Esophagus muscularis mucosa (tissue), 4 donors: ENCODE results near the gene HSPB1. TPM values are rescaled to one million over a fixed set of nuclear protein-coding genes. Genes with fewer than 3 reads are reported as not detected.
A peak's percentile ranks its signal among the peaks of the same experiment; 100 is the strongest.

Experiments used
- DNase-seq: peaks from one replicate; pipeline ENCODE4 v3.0.0-alpha.2; 2017; ENCODE audit errors: extremely low spot score
- H3K27ac ChIP-seq, 4 donors: fragments of 200-600 bp; sonication (generic); replicated peaks in 1 of 4; 1 replicate in 3 of 4; 2 replicates in 1 of 4; pipeline ENCODE4 v1.5.1; 2016 to 2019; ENCODE audit warnings: mild to moderate bottlenecking in 1 of 4
- H3K27me3 ChIP-seq, 4 donors: fragments of 200-600 bp; sonication (generic); one replicate each; pipeline versions ENCODE4 v1.5.1 to v1.6.0; 2016 to 2019
- H3K36me3 ChIP-seq, 4 donors: fragments of 200-600 bp; sonication (generic); one replicate each; pipeline ENCODE4 v1.5.1; 2016 to 2019
- H3K4me1 ChIP-seq, 4 donors: fragments of 200-600 bp; sonication (generic); one replicate each; pipeline ENCODE4 v1.5.1; 2016 to 2019
- H3K4me3 ChIP-seq, 4 donors: fragments of 200-600 bp; sonication (generic); 1 replicate in 2 of 4; 2 replicates in 2 of 4; pipeline ENCODE4 v1.5.1; 2016 to 2019; ENCODE audit warnings: mild to moderate bottlenecking in 4 of 4, moderate library complexity in 1 of 4
- H3K9me3 ChIP-seq, 4 donors: fragments of 200-600 bp; sonication (generic); 1 replicate in 3 of 4; 2 replicates in 1 of 4; pipeline ENCODE4 v1.5.1; 2016 to 2019
- EP300 ChIP-seq: sonication (generic); formaldehyde crosslinking; IDR thresholded peaks from one replicate; pipeline ENCODE4 v1.6.1; 2017; ENCODE audit warnings: antibody characterized with exemption
- POLR2A ChIP-seq: fragments of 450-650 bp; IDR thresholded peaks from one replicate; pipeline ENCODE4 v1.6.1; 2017; ENCODE audit warnings: antibody characterized with exemption, moderate library complexity, mild to moderate bottlenecking, low read depth
- POLR2AphosphoS5 ChIP-seq, 2 donors: sonication (generic); formaldehyde crosslinking; IDR thresholded peaks; one replicate each; pipeline ENCODE4 v1.6.1; 2017; ENCODE audit warnings: antibody characterized with exemption in 2 of 2
- WGBS: methylation state at CpG from one replicate; pipeline ENCODE4 v1.1.5; 2018; 5-methylcytosine and 5-hydroxymethylcytosine counted together
- intact Hi-C: fragments of 100-400 bp; cut with DNase I; formaldehyde crosslinking; loops from one replicate; pipeline ENCODE4 v1.15.1; 2023
- total RNA-seq, 4 donors: library from RNA; depleted of rRNA; stranded (reverse); fragments of >200 nt; gene quantifications; one replicate each; pipeline versions ENCODE4 v1.1.0 to v1.2.1, GENCODE V29; 2016
- TF ChIP-seq, protein P1 (sequence below), 3 experiments: fragments of 200-600 bp in 2 of 3; fragments of 450-650 bp in 1 of 3; sonication (generic) in 2 of 3; IDR thresholded peaks; one replicate each; pipeline ENCODE4 v1.5.1; 2017 to 2019; ENCODE audit warnings: antibody characterized with exemption in 3 of 3, mild to moderate bottlenecking in 2 of 3, moderate library complexity in 1 of 3

The HSPB1 gene
- total RNA-seq, 4 donors from 2014 or later = 927 to 2,513 (median 1,694) TPM

DNA sequence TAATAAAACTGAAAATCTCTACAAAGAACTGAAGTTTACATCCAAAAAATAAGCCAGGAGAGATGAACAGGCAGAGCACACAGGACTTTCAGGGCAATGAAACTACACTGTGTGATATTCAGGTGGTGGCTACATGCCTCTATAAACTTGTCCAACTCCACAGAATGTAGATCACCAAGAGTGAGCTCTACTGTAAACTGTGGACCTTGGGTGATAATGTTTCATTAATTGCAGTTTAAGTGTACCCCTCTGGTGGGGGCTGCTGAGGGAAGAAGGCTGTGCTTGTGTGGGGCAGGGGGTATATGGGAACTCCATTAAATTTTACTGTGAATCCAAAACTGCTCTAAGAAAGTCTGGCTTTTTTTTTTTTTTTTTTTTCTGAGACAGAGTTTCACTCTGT is 33.6 kb downstream of the HSPB1 start:
- no peak for DNase-seq
- Histone ChIP-seq H3K4me1 (peaks cover 64 to 92% (median 83%) of the 10 kb centered on the region in 4 donors), H3K27me3 (no peaks in the 10 kb centered on the region), H3K36me3 (no peaks in the 10 kb centered on the region), H3K4me3 (no peak overlapping the region), H3K27ac (no peak overlapping the region), H3K9me3 (no peaks in the 10 kb centered on the region)
- intact Hi-C loops = no loop called here
- TF ChIP-seq EP300 = no peak
- TF ChIP-seq POLR2AphosphoS5 (IDR thresholded peaks at IDR 0.05) = no peak

DNA sequence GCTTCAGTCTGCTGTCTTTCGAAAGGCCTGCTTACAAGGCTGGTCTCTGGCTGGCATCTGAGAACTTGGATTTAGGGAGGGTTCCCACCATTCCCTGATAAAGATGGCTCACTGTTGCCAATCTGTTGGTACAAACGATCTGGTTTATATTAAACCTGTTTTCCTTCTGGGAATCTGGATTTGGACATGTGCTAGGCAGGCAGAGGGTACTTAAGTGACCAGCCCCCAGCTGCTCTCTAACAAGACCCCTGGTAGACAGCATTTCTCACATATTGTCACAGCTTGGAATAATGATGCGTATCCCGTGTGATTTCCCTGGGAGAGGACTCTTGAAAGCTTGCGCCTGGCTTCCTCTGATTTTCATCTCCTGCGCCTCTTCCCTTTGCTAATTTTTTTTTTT is 34.7 kb downstream of the HSPB1 start:
- no peak overlapping the region for H3K4me3 ChIP-seq
- no peaks in the 10 kb centered on the region for H3K9me3 ChIP-seq
- H3K27ac ChIP-seq = no peak overlapping the region
- TF ChIP-seq POLR2AphosphoS5 (IDR thresholded peaks at IDR 0.05) (no peak), EP300 (no peak), POLR2A (no peak)
- TF ChIP-seq, protein P1, sequence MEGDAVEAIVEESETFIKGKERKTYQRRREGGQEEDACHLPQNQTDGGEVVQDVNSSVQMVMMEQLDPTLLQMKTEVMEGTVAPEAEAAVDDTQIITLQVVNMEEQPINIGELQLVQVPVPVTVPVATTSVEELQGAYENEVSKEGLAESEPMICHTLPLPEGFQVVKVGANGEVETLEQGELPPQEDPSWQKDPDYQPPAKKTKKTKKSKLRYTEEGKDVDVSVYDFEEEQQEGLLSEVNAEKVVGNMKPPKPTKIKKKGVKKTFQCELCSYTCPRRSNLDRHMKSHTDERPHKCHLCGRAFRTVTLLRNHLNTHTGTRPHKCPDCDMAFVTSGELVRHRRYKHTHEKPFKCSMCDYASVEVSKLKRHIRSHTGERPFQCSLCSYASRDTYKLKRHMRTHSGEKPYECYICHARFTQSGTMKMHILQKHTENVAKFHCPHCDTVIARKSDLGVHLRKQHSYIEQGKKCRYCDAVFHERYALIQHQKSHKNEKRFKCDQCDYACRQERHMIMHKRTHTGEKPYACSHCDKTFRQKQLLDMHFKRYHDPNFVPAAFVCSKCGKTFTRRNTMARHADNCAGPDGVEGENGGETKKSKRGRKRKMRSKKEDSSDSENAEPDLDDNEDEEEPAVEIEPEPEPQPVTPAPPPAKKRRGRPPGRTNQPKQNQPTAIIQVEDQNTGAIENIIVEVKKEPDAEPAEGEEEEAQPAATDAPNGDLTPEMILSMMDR (IDR thresholded peaks at IDR 0.05) = no peak
- peaks cover 56 to 91% (median 83%) of the 10 kb centered on the region in 4 donors for H3K4me1 ChIP-seq
- WGBS = 81% methylated on average over 6 of the region's 6 CpGs
- no peak for DNase-seq
- H3K27me3 ChIP-seq = no peaks in the 10 kb centered on the region
- H3K36me3 ChIP-seq = peaks cover 0 to 2% (median 0%) of the 10 kb centered on the region in 4 donors
- intact Hi-C loops = no loop called here

DNA sequence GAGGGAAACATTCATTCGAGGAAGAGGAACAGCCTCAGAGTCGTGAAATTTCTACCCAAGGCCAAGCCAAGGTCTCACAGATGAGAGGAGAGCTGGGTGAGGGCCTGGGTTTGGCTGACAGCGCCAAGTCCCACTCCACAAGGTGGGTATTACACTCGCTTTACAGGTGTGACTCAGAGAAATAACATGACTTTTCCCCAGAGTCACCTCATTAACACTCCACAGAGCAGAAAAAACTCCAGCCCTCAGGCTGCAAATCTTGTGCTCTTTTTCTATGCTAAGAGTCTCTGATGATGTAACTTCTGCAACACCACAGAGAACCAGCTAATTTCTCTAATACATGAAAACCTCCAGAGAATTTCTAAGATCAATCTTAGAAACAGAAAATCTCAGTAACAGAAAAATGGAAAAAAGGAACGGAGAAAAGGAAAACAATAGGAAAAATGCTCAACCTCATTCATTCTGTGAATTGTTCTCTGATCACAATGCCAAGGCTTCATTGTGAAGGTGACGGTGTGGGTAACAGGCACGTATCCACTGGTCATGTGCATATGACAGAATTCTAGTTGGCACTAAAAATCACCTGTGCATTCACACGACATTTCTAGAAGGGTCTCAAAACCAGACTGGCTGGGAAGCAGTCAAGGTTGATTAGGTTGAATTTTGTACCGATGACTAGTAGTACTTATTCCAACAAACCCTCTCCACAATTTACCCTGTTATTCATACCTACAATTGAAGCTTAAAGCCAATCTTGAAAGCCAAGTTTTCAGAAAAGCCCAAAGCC is 36.0 kb downstream of the HSPB1 start:
- peaks cover 49 to 90% (median 78%) of the 10 kb centered on the region in 4 donors for H3K4me1 ChIP-seq
- DNase-seq = no peak
- intact Hi-C loops = no loop called here
- WGBS = 69% methylated on average over 9 of the region's 9 CpGs
- no peaks in the 10 kb centered on the region for H3K27me3 ChIP-seq
- no peaks in the 10 kb centered on the region for H3K9me3 ChIP-seq
- H3K36me3 ChIP-seq = peaks cover 0 to 15% (median 5%) of the 10 kb centered on the region in 4 donors
- H3K27ac ChIP-seq = no peak overlapping the region
- no peak overlapping the region for H3K4me3 ChIP-seq
- TF ChIP-seq POLR2AphosphoS5 (IDR thresholded peaks at IDR 0.05) (no peak), EP300 (no peak)
- TF ChIP-seq, protein P1 (IDR thresholded peaks at IDR 0.05) = no peak

DNA sequence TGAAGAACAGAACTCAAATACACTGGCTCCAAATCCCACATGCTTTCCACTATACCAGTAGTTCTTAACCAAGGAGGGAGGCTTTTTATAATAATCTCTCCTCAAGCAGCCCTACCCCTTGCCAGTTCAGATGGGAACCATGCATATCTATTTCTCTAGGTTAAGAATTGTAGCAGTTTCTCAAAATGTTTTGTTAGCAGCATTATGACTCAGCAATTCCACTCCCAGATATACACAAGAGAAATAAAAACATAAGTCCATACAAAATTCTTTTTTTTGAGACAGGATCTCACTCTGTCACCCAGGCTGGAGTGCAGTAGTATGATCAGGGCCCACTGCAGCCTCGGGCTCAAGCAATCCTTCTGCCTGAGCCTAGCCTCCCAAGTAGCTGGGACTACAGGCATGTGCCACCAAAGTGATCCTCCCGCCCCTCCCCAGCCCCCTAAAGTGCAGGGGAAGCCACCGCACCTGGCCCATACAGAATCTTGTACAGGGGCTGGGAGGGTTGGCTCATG is 38.2 kb downstream of the HSPB1 start:
- 81% methylated on average over 3 of the region's 3 CpGs for WGBS
- peaks cover 13 to 37% (median 23%) of the 10 kb centered on the region in 4 donors for H3K36me3 ChIP-seq
- peaks cover 42 to 77% (median 72%) of the 10 kb centered on the region in 4 donors for H3K4me1 ChIP-seq

DNA sequence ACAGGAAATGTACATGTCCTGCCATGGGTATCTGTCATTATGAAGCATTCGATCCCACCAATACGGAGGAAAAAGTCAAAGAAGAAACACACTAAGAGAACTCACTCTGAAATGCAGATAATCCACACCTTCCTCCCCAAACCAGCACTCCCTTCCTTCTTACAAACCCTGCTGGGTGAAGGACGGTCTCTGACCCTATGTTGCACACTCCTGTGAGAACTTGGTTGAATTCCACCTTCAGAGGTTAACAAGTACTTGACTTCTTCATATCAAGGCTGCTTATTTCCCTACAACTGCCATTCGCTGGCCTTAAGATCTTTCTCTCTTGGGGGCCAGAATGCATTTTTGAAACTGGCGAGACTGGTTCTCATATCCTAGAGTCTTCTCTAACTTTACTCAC is 39.7 kb downstream of the HSPB1 start:
- no peaks in the 10 kb centered on the region for H3K9me3 ChIP-seq
- no peaks in the 10 kb centered on the region for H3K27me3 ChIP-seq
- H3K36me3 ChIP-seq = peaks cover 27 to 53% (median 38%) of the 10 kb centered on the region in 4 donors
- no peak overlapping the region for H3K4me3 ChIP-seq
- DNase-seq = no peak
- no peak for TF ChIP-seq POLR2A
- TF ChIP-seq, protein P1 (IDR thresholded peaks at IDR 0.05) = no peak
- TF ChIP-seq EP300 = no peak
- no peak for TF ChIP-seq POLR2AphosphoS5 (IDR thresholded peaks at IDR 0.05)
- no peak overlapping the region for H3K27ac ChIP-seq
- intact Hi-C loops = no loop called here
- 89% methylated on average over 5 of the region's 5 CpGs for WGBS
- H3K4me1 ChIP-seq = peaks cover 45 to 81% (median 68%) of the 10 kb centered on the region in 4 donors

More for the DNA sequence above, 38.2 kb downstream of the HSPB1 start:
- TF ChIP-seq EP300 (no peak), POLR2A (no peak), POLR2AphosphoS5 (IDR thresholded peaks at IDR 0.05) (no peak)
- TF ChIP-seq, protein P1 (IDR thresholded peaks at IDR 0.05) = no peak
- Histone ChIP-seq H3K9me3 (no peaks in the 10 kb centered on the region), H3K4me3 (no peak overlapping the region), H3K27ac (peak overlapping the region; percentile 6 to 59 (median 47)), H3K27me3 (no peaks in the 10 kb centered on the region)
- DNase-seq = no peak
- intact Hi-C loops = no loop called here
